CMK (cell line): ENCODE data around the gene RHBDL1.
"Not testable (repeated sequence)": the region's sequence is repeated elsewhere in the genome, so short reads cannot be mapped to it uniquely, and the experiment has no call there.

Source experiments
- DNase-seq: peaks from one replicate; pipeline ENCODE4 v3.0.0-alpha.2; 2010; ENCODE audit warnings: low read depth

RHBDL1 gene

GRCh38 chr16:686459-687260, 11.2 kb downstream of the RHBDL1 start:
- DNase-seq, result no peak

- DNase-seq, result no peak
These were observed 12.0 kb downstream of the RHBDL1 start for GRCh38 chr16:687499-687898.

- DNase-seq, result no peak
These were observed 13.9 kb downstream of the RHBDL1 start for GRCh38 chr16:689175-689897.

- not testable (repeated sequence) for DNase-seq
These were observed 15.8 kb downstream of the RHBDL1 start for GRCh38 chr16:691242-691641.

- no peak for DNase-seq
These were observed 17.1 kb downstream of the RHBDL1 start for GRCh38 chr16:692356-693108.

- DNase-seq, result no peak
These were observed 17.9 kb downstream of the RHBDL1 start for GRCh38 chr16:693364-693763.

GRCh38 chr16:693766-694165, 18.3 kb downstream of the RHBDL1 start:
- DNase-seq, result no peak

- no peak for DNase-seq
These were observed 18.9 kb downstream of the RHBDL1 start for GRCh38 chr16:694187-694862.

- no peak for DNase-seq
These were observed 19.4 kb downstream of the RHBDL1 start for GRCh38 chr16:694863-695354.

- DNase-seq, result no peak
These were observed 20.1 kb downstream of the RHBDL1 start for GRCh38 chr16:695355-696089.

- no peak for DNase-seq
These were observed 23.6 kb downstream of the RHBDL1 start for GRCh38 chr16:698911-699671.

GRCh38 chr16:700684-701584, 25.5 kb downstream of the RHBDL1 start:
- DNase-seq, result no peak

- no peak for DNase-seq
These were observed 26.9 kb downstream of the RHBDL1 start for GRCh38 chr16:702341-702740.

- no peak for DNase-seq
These were observed 27.9 kb downstream of the RHBDL1 start for GRCh38 chr16:703406-703805.

GRCh38 chr16:704047-704446, 28.6 kb downstream of the RHBDL1 start:
- DNase-seq, result no peak

- DNase-seq, result no peak
These were observed 29.3 kb downstream of the RHBDL1 start for GRCh38 chr16:704552-705380.

GRCh38 chr16:705431-706188, 30.1 kb downstream of the RHBDL1 start, which contains the start of gene FBXL16:
FBXL16 (minus strand) TSS chr16:705801; CDS start chr16:697405, 8,396 bp downstream.
- DNase-seq, result no peak
